Astrocyte (in vitro differentiated cells and primary cell): ENCODE measurements around the gene IL20RA. TPM values are rescaled to one million over a fixed set of nuclear protein-coding genes. Genes with fewer than 3 reads are reported as not detected.

ENCODE experiments used
- DNase-seq: peaks from one replicate; pipeline ENCODE4 v3.0.0-alpha.2; 2010; ENCODE audit warnings: low read depth
- FAIRE-seq: peaks from 2 replicates; lab custom pipeline; 2011; peaks lifted over from hg19 to GRCh38; lab: Jason Lieb, UNC
- H2AFZ ChIP-seq: 2 replicates; pipeline ENCODE4 v1.6.0; 2012; ENCODE audit warnings: low read depth, low read length, inconsistent platforms
- H3K27ac ChIP-seq: 2 replicates; pipeline ENCODE4 v1.5.1; 2011; ENCODE audit warnings: low read depth, low read length, inconsistent platforms
- H3K27me3 ChIP-seq: 2 replicates; pipeline ENCODE4 v1.6.0; 2011; ENCODE audit warnings: low read length, inconsistent platforms; ENCODE audit not compliant: insufficient read depth
- H3K36me3 ChIP-seq: 2 replicates; pipeline ENCODE4 v1.5.1; 2011; ENCODE audit warnings: low read length, inconsistent platforms; ENCODE audit not compliant: insufficient read depth
- H3K4me1 ChIP-seq: 2 replicates; pipeline ENCODE4 v1.5.1; 2011; ENCODE audit warnings: low read length, inconsistent platforms; ENCODE audit not compliant: insufficient read depth
- H3K4me2 ChIP-seq: 2 replicates; pipeline ENCODE4 v1.6.0; 2012; ENCODE audit warnings: low read length, inconsistent platforms
- H3K4me3 ChIP-seq: 2 replicates; pipeline ENCODE4 v1.5.1; 2011; ENCODE audit warnings: low read depth, mild to moderate bottlenecking, low read length, inconsistent platforms; ENCODE audit not compliant: insufficient read depth
- H3K79me2 ChIP-seq: 2 replicates; pipeline ENCODE4 v1.6.0; 2012; ENCODE audit warnings: mild to moderate bottlenecking, low read length, inconsistent platforms; ENCODE audit not compliant: insufficient read depth
- H3K9ac ChIP-seq: 2 replicates; pipeline ENCODE4 v1.6.0; 2012; ENCODE audit warnings: mild to moderate bottlenecking, low read length, inconsistent platforms
- H3K9me3 ChIP-seq: 2 replicates; pipeline ENCODE4 v1.5.1; 2012; ENCODE audit warnings: low read depth, mild to moderate bottlenecking, low read length, inconsistent platforms; ENCODE audit not compliant: insufficient read depth
- H4K20me1 ChIP-seq: 2 replicates; pipeline ENCODE4 v1.6.0; 2012; ENCODE audit warnings: low read length, inconsistent platforms; ENCODE audit not compliant: insufficient read depth
- H3K27ac Mint-ChIP-seq: one replicate; pipeline ENCODE4 v1.8.0; 2021; ENCODE audit warnings: mild to moderate bottlenecking, mixed read lengths; ENCODE audit not compliant: unreplicated experiment
- H3K27me3 Mint-ChIP-seq: one replicate; pipeline ENCODE4 v1.8.0; 2021; ENCODE audit warnings: low read depth, mixed read lengths; ENCODE audit not compliant: unreplicated experiment
- H3K36me3 Mint-ChIP-seq: one replicate; pipeline ENCODE4 v1.8.0; 2021; ENCODE audit warnings: low read depth, mixed read lengths; ENCODE audit not compliant: unreplicated experiment
- H3K4me1 Mint-ChIP-seq: one replicate; pipeline ENCODE4 v1.8.0; 2021; ENCODE audit warnings: low read depth, mixed read lengths; ENCODE audit not compliant: unreplicated experiment
- H3K4me3 Mint-ChIP-seq: one replicate; pipeline ENCODE4 v1.8.0; 2021; ENCODE audit warnings: mild to moderate bottlenecking, moderate library complexity, mixed read lengths; ENCODE audit not compliant: unreplicated experiment
- H3K9me3 Mint-ChIP-seq: one replicate; pipeline ENCODE4 v1.8.0; 2021; ENCODE audit warnings: mild to moderate bottlenecking, mixed read lengths; ENCODE audit not compliant: unreplicated experiment
- CTCF ChIP-seq: IDR thresholded peaks from 2 replicates; pipeline ENCODE4 v1.5.1; 2011; ENCODE audit warnings: low read depth, mild to moderate bottlenecking, inconsistent platforms, low read length, moderate library complexity; ENCODE audit not compliant: insufficient read depth
- EZH2 ChIP-seq: IDR thresholded peaks from 2 replicates; pipeline ENCODE4 v1.6.1; 2012; ENCODE audit warnings: mild to moderate bottlenecking, low read length, inconsistent platforms; ENCODE audit not compliant: insufficient read depth
- total RNA-seq: library from RNA; stranded (reverse); gene quantifications from 2 replicates; pipeline ENCODE4 v1.2.1, GENCODE V29; 2021

The IL20RA gene
- total RNA-seq, 1 donor from 2014 or later = 0.07 TPM

- peaks cover 3% of the 10 kb centered on the region for H3K27me3 ChIP-seq
- peak; percentile 27 for DNase-seq
- Mint-ChIP-seq H3K9me3 (no peaks in the 10 kb centered on the region), H3K27ac (no peak overlapping the region), H3K27me3 (peaks cover 2% of the 10 kb centered on the region), H3K36me3 (no peaks in the 10 kb centered on the region), H3K4me1 (peaks cover 20% of the 10 kb centered on the region), H3K4me3 (no peak overlapping the region)
- H3K9me3 ChIP-seq = no peaks in the 10 kb centered on the region
- TF ChIP-seq CTCF = no peak
- no peak for TF ChIP-seq EZH2
- no peak overlapping the region for H3K27ac ChIP-seq
- no peak overlapping the region for H2AFZ ChIP-seq
- no peaks in the 10 kb centered on the region for H3K79me2 ChIP-seq
- FAIRE-seq = no peak
- H3K9ac ChIP-seq = no peak overlapping the region
- H3K4me1 ChIP-seq = peaks cover 20% of the 10 kb centered on the region
- no peak overlapping the region for H3K4me2 ChIP-seq
- no peaks in the 10 kb centered on the region for H3K36me3 ChIP-seq
- H4K20me1 ChIP-seq = no peaks in the 10 kb centered on the region
- no peak overlapping the region for H3K4me3 ChIP-seq
These were observed 33.4 kb downstream of the IL20RA start for GRCh38 chr6:137011406-137011805.

- H3K27ac Mint-ChIP-seq = no peak overlapping the region
- H3K36me3 ChIP-seq = no peaks in the 10 kb centered on the region
- no peak for DNase-seq
- no peaks in the 10 kb centered on the region for H3K36me3 Mint-ChIP-seq
- no peak overlapping the region for H3K4me2 ChIP-seq
- H3K4me3 Mint-ChIP-seq = no peak overlapping the region
- H3K4me1 Mint-ChIP-seq = peaks cover 10% of the 10 kb centered on the region
- peaks cover 3% of the 10 kb centered on the region for H3K27me3 ChIP-seq
- H3K27ac ChIP-seq = no peak overlapping the region
- peaks cover 2% of the 10 kb centered on the region for H3K27me3 Mint-ChIP-seq
- H3K4me1 ChIP-seq = peaks cover 16% of the 10 kb centered on the region
- no peak for FAIRE-seq
- no peaks in the 10 kb centered on the region for H4K20me1 ChIP-seq
- TF ChIP-seq CTCF = no peak
- no peak for TF ChIP-seq EZH2
- no peak overlapping the region for H3K4me3 ChIP-seq
- no peak overlapping the region for H2AFZ ChIP-seq
- H3K79me2 ChIP-seq = no peaks in the 10 kb centered on the region
- H3K9ac ChIP-seq = no peak overlapping the region
- H3K9me3 ChIP-seq = no peaks in the 10 kb centered on the region
- H3K9me3 Mint-ChIP-seq = no peaks in the 10 kb centered on the region
These were observed 34.5 kb downstream of the IL20RA start for GRCh38 chr6:137010128-137010718.

GRCh38 chr6:137008204-137008603 is 36.6 kb downstream of the IL20RA start:
- no peaks in the 10 kb centered on the region for H3K36me3 Mint-ChIP-seq
- no peaks in the 10 kb centered on the region for H3K9me3 Mint-ChIP-seq
- no peaks in the 10 kb centered on the region for H3K9me3 ChIP-seq
- H3K79me2 ChIP-seq = no peaks in the 10 kb centered on the region
- TF ChIP-seq CTCF (no peak), EZH2 (no peak)
- FAIRE-seq (no peak), DNase-seq (no peak)
- H3K4me1 ChIP-seq = peaks cover 14% of the 10 kb centered on the region
- no peaks in the 10 kb centered on the region for H3K36me3 ChIP-seq
- no peak overlapping the region for H3K4me2 ChIP-seq
- no peak overlapping the region for H2AFZ ChIP-seq
- peaks cover 3% of the 10 kb centered on the region for H3K27me3 Mint-ChIP-seq
- H4K20me1 ChIP-seq = no peaks in the 10 kb centered on the region
- peaks cover 6% of the 10 kb centered on the region for H3K4me1 Mint-ChIP-seq
- no peak overlapping the region for H3K27ac ChIP-seq
- H3K27ac Mint-ChIP-seq = no peak overlapping the region
- peaks cover 3% of the 10 kb centered on the region for H3K27me3 ChIP-seq
- H3K4me3 Mint-ChIP-seq = no peak overlapping the region
- no peak overlapping the region for H3K4me3 ChIP-seq
- H3K9ac ChIP-seq = no peak overlapping the region
